H9 (cell line): ENCODE data around the gene CKS1B. TPM values are rescaled to one million over a fixed set of nuclear protein-coding genes. Genes with fewer than 3 reads are reported as not detected.

Experiments used
- DNase-seq: peaks from one replicate; pipeline ENCODE4 v3.0.0-alpha.2; 2017
- H2AFZ ChIP-seq: one replicate; pipeline ENCODE4 v1.6.1; 2013; ENCODE audit warnings: mild to moderate bottlenecking, low read length, control low read depth, moderate library complexity
- H2AK5ac ChIP-seq: 2 replicates; pipeline ENCODE4 v1.6.1; 2013; ENCODE audit warnings: low read length, control low read depth, mixed read lengths; ENCODE audit not compliant: insufficient read length
- H2BK120ac ChIP-seq: one replicate; pipeline ENCODE4 v1.6.1; 2013; ENCODE audit warnings: low read depth, mild to moderate bottlenecking, low read length, control low read depth, inconsistent platforms; ENCODE audit not compliant: poor library complexity, severe bottlenecking
- H2BK12ac ChIP-seq: 2 replicates; pipeline ENCODE4 v1.6.1; 2013; ENCODE audit warnings: low read length, control low read depth, mixed read lengths, low read depth; ENCODE audit not compliant: insufficient read length
- H2BK15ac ChIP-seq: 2 replicates; pipeline ENCODE4 v1.6.1; 2013; ENCODE audit warnings: low read depth, low read length, control low read depth
- H2BK20ac ChIP-seq: one replicate; pipeline ENCODE4 v1.6.1; 2013; ENCODE audit warnings: low read depth, mild to moderate bottlenecking, low read length, control low read depth, inconsistent platforms; ENCODE audit not compliant: poor library complexity, severe bottlenecking
- H2BK5ac ChIP-seq: 2 replicates; pipeline ENCODE4 v1.6.1; 2013; ENCODE audit warnings: low read length, control low read depth, mixed read lengths; ENCODE audit not compliant: insufficient read length
- H3K14ac ChIP-seq: 2 replicates; pipeline ENCODE4 v1.6.1; 2013; ENCODE audit warnings: low read length, control low read depth; ENCODE audit not compliant: insufficient read depth
- H3K18ac ChIP-seq: 2 replicates; pipeline ENCODE4 v1.6.1; 2013; ENCODE audit warnings: low read depth, mild to moderate bottlenecking, mixed read lengths, low read length, control low read depth; ENCODE audit not compliant: insufficient read length
- H3K23ac ChIP-seq: 2 replicates; pipeline ENCODE4 v1.6.1; 2013; ENCODE audit warnings: low read length, control low read depth, mixed read lengths, low read depth; ENCODE audit not compliant: insufficient read length
- H3K23me2 ChIP-seq: 2 replicates; pipeline ENCODE4 v1.6.1; 2013; ENCODE audit warnings: low read depth, mild to moderate bottlenecking, mixed read lengths, low read length, control low read depth; ENCODE audit not compliant: insufficient read length, poor library complexity, severe bottlenecking
- H3K27ac ChIP-seq: 2 replicates; pipeline ENCODE4 v1.5.1; 2013; ENCODE audit warnings: low read length, control low read depth, mixed read lengths, low read depth; ENCODE audit not compliant: insufficient read length
- H3K27me3 ChIP-seq: 2 replicates; pipeline ENCODE4 v1.6.1; 2013; ENCODE audit warnings: low read length, control low read depth, inconsistent platforms; ENCODE audit not compliant: insufficient read depth
- H3K4ac ChIP-seq: 2 replicates; pipeline ENCODE4 v1.6.1; 2013; ENCODE audit warnings: low read depth, mild to moderate bottlenecking, control low read depth, inconsistent platforms, low read length, moderate library complexity
- H3K4me1 ChIP-seq: 2 replicates; pipeline ENCODE4 v1.6.1; 2013; ENCODE audit warnings: low read length, control low read depth, inconsistent platforms; ENCODE audit not compliant: insufficient read depth
- H3K4me2 ChIP-seq: 2 replicates; pipeline ENCODE4 v1.6.1; 2013; ENCODE audit warnings: low read length, control low read depth, mixed read lengths; ENCODE audit not compliant: insufficient read length, insufficient read depth
- H3K56ac ChIP-seq: 2 replicates; pipeline ENCODE4 v1.6.1; 2013; ENCODE audit warnings: low read depth, mild to moderate bottlenecking, mixed read lengths, low read length, control low read depth; ENCODE audit not compliant: insufficient read length
- H3K79me1 ChIP-seq: 2 replicates; pipeline ENCODE4 v1.6.1; 2013; ENCODE audit warnings: low read depth, mild to moderate bottlenecking, moderate library complexity, low read length, control low read depth, inconsistent platforms; ENCODE audit not compliant: insufficient read depth, poor library complexity, severe bottlenecking
- H3K79me2 ChIP-seq: 2 replicates; pipeline ENCODE4 v1.6.1; 2013; ENCODE audit warnings: low read length, control low read depth, inconsistent platforms; ENCODE audit not compliant: insufficient read depth
- H3K9ac ChIP-seq: 2 replicates; pipeline ENCODE4 v1.6.1; 2013; ENCODE audit warnings: low read length, control low read depth, mixed read lengths; ENCODE audit not compliant: insufficient read length; ENCODE audit errors: extremely low read depth
- H3K9me3 ChIP-seq: one replicate; pipeline ENCODE4 v1.6.1; 2013; ENCODE audit warnings: low read depth, low read length, inconsistent platforms; ENCODE audit not compliant: control insufficient read depth
- H3T11ph ChIP-seq: one replicate; pipeline ENCODE4 v1.6.1; 2013; ENCODE audit warnings: mild to moderate bottlenecking, low read length, control low read depth, inconsistent platforms
- H4K20me1 ChIP-seq: one replicate; pipeline ENCODE4 v1.6.1; 2013; ENCODE audit not compliant: control insufficient read depth, insufficient read length, insufficient read depth
- H4K5ac ChIP-seq: 2 replicates; pipeline ENCODE4 v1.6.1; 2013; ENCODE audit warnings: low read depth, mild to moderate bottlenecking, mixed read lengths, low read length, control low read depth; ENCODE audit not compliant: insufficient read length
- H4K8ac ChIP-seq: replicated peaks from 2 replicates; pipeline ENCODE4 v1.6.1; 2013; ENCODE audit warnings: low read length, control low read depth, mixed read lengths, low read depth; ENCODE audit not compliant: insufficient read length
- H4K91ac ChIP-seq: 2 replicates; pipeline ENCODE4 v1.6.1; 2013; ENCODE audit warnings: low read depth, mild to moderate bottlenecking, moderate library complexity, mixed read lengths, low read length, control low read depth; ENCODE audit not compliant: insufficient read length
- H3K27ac Mint-ChIP-seq, 3 experiments: 2 replicates in 2 of 3; 3 replicates in 1 of 3; pipeline ENCODE4 v1.8.0; 2020 to 2021; ENCODE audit warnings: mixed read lengths in 3 of 3, mild to moderate bottlenecking in 1 of 3, moderate library complexity in 1 of 3
- H3K27me3 Mint-ChIP-seq: 2 replicates; pipeline ENCODE4 v1.8.0; 2021; ENCODE audit warnings: low read depth, mild to moderate bottlenecking, moderate library complexity, mixed read lengths
- H3K36me3 Mint-ChIP-seq, 3 experiments: 2 replicates in 2 of 3; 3 replicates in 1 of 3; pipeline ENCODE4 v1.8.0; 2020 to 2021; ENCODE audit warnings: low read depth in 3 of 3, mixed read lengths in 3 of 3; ENCODE audit not compliant: insufficient read depth in 1 of 3
- H3K4me1 Mint-ChIP-seq, 2 experiments: 2 replicates each; pipeline ENCODE4 v1.8.0; 2020; ENCODE audit warnings: mixed read lengths in 2 of 2
- H3K4me3 Mint-ChIP-seq, 2 experiments: 2 replicates in 1 of 2; 3 replicates in 1 of 2; pipeline ENCODE4 v1.8.0; 2020 to 2021; ENCODE audit warnings: mild to moderate bottlenecking in 2 of 2, mixed read lengths in 2 of 2, moderate library complexity in 1 of 2
- H3K9me3 Mint-ChIP-seq, 2 experiments: 2 replicates in 1 of 2; 3 replicates in 1 of 2; pipeline ENCODE4 v1.8.0; 2020; ENCODE audit warnings: mild to moderate bottlenecking in 2 of 2, mixed read lengths in 2 of 2, moderate library complexity in 1 of 2
- WGBS: extraction: QIAGEN DNeasy Blood & Tissue Kit; methylation state at CpG from one replicate; pipeline ENCODE4 v1.1.7; 2013; ENCODE audit warnings: missing lambda C conversion rate, low lambda C conversion rate, mixed read lengths; ENCODE audit not compliant: insufficient read length; ENCODE audit errors: extremely low coverage; 5-methylcytosine and 5-hydroxymethylcytosine counted together
- total RNA-seq: library from RNA; stranded (reverse); gene quantifications from 2 replicates; pipeline ENCODE4 v1.2.1, GENCODE V29; 2021
- TF ChIP-seq, protein P1 (sequence below): fragments of 200-600 bp; sonication (generic); conservative IDR thresholded peaks from 3 replicates; pipeline ENCODE4 v1.8.0; 2021; ENCODE audit warnings: antibody characterized with exemption, mild to moderate bottlenecking

The CKS1B gene
- total RNA-seq, 1 experiment from 2014 or later, result 279 TPM

DNA sequence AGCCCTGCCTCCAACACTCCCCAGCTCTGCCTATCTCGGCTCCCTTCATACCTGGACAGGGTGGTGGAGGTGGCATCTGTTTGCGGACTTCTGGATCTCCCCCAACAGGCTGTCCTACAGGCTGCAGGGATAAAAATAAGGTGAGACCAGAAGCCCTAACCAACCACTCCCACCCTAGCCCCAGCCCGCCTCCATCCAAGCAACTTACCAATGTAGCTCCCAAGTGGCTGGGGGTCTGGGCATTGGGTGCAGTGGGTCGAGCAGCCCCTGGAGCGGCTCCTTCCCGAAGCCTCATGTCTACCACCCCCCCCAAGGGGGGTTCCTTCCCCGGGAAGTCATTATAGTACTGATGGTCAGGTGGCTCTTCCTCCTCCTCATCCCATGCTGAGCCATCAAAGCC lies 8.4 kb upstream of the CKS1B start:
- Histone ChIP-seq H3K79me2 (peaks cover 10% of the 10 kb centered on the region; the same call in 1 of the 2 replicates), H3K9ac (no peak overlapping the region), H3K23me2 (peaks cover 19% of the 10 kb centered on the region), H4K20me1 (peaks cover 2% of the 10 kb centered on the region), H4K8ac (no peak overlapping the region), H4K5ac (no peak overlapping the region), H3K18ac (no peak overlapping the region), H2AK5ac (no peak overlapping the region), H3K27ac (no peak overlapping the region), H3K4ac (no peak overlapping the region), H4K91ac (no peak overlapping the region), H2AFZ (no peak overlapping the region), H2BK15ac (no peak overlapping the region), H2BK120ac (no peak overlapping the region), H3K14ac (no peak overlapping the region), H3K23ac (no peak overlapping the region), H3K79me1 (peaks cover 7% of the 10 kb centered on the region), H3K4me2 (no peak overlapping the region), H3K4me1 (no peaks in the 10 kb centered on the region; the same call in 1 of the 2 replicates), H2BK5ac (no peak overlapping the region), H2BK12ac (no peak overlapping the region), H3K56ac (no peak overlapping the region), H3K27me3 (no peaks in the 10 kb centered on the region), H2BK20ac (no peak overlapping the region), H3T11ph (no peak overlapping the region), H3K9me3 (no peaks in the 10 kb centered on the region)
- peaks cover 42 to 72% (median 55%) of the 10 kb centered on the region in 3 experiments for H3K36me3 Mint-ChIP-seq
- no CpG with 5 or more reads among the region's 7 CpGs for WGBS
- H3K27ac Mint-ChIP-seq, result no peak overlapping the region
- H3K27me3 Mint-ChIP-seq, result no peaks in the 10 kb centered on the region
- no peak overlapping the region for H3K4me3 Mint-ChIP-seq
- peaks cover 41 to 42% of the 10 kb centered on the region in 2 experiments for H3K4me1 Mint-ChIP-seq
- TF ChIP-seq, protein P1, sequence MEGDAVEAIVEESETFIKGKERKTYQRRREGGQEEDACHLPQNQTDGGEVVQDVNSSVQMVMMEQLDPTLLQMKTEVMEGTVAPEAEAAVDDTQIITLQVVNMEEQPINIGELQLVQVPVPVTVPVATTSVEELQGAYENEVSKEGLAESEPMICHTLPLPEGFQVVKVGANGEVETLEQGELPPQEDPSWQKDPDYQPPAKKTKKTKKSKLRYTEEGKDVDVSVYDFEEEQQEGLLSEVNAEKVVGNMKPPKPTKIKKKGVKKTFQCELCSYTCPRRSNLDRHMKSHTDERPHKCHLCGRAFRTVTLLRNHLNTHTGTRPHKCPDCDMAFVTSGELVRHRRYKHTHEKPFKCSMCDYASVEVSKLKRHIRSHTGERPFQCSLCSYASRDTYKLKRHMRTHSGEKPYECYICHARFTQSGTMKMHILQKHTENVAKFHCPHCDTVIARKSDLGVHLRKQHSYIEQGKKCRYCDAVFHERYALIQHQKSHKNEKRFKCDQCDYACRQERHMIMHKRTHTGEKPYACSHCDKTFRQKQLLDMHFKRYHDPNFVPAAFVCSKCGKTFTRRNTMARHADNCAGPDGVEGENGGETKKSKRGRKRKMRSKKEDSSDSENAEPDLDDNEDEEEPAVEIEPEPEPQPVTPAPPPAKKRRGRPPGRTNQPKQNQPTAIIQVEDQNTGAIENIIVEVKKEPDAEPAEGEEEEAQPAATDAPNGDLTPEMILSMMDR, result no peak
- DNase-seq, result no peak
- no peaks in the 10 kb centered on the region for H3K9me3 Mint-ChIP-seq
